ENCODE data around the gene BCL2A1.

- TF ChIP-seq CTCF (IDR thresholded peaks at IDR 0.05) (no peak), POLR2A (IDR thresholded peaks at IDR 0.05) (no peak), POLR2AphosphoS5 (IDR thresholded peaks at IDR 0.05; ENCODE audit: insufficient read depth in 1 of 2, low read depth in 1 of 2) (no peak)
These were observed 36.5 kb upstream of the BCL2A1 start for GRCh38 chr15:80007532-80007931.

Measured in vagina (tissue), 2 donors.